NOMO-1 (cell line): Measurements from ENCODE around the gene ZNF226.
"Not testable (repeated sequence)": the region's sequence is repeated elsewhere in the genome, so short reads cannot be mapped to it uniquely, and the experiment has no call there.

Experiments
- DNase-seq, 2 experiments: peaks; one replicate each; lab custom pipeline; 2025; ENCODE audit not compliant: unreplicated experiment in 2 of 2; lab: John Stamatoyannopoulos, UW

The ZNF226 gene

DNA sequence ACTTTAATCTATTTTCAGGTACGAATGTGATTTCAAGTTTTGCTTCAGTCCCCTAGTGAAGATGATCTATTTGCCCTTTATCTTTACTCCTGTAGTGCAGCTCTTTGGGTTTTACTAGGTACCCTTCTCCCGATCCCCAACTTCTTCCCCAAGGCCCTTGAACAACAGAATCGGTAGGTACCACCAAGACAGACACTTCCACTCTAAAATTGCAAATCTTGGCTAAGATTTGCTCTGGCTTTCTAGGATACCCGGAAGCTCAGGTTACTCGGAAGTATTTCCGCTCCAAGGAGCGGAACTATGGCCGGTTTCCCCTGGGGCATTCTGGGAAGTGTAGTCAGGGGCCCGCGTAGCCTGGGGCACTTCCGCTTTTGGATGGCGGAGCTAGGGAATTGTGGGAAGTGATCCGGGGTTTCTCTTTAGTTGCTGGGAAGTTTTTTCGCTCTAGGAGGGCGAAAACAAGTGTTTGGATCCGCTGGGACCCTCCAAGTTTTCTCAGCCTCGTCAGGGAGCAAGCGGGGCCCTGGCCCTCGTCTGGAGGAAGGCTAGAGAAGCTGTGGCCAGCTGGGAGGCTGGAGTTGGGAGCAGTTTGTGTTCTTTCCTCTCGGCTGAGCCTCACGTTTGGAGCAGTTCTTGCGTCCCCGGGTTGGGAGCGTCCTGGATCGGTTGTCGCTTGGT, 42.4 kb downstream of the ZNF226 start:
- DNase-seq = peak; percentile 79 to 80

DNA sequence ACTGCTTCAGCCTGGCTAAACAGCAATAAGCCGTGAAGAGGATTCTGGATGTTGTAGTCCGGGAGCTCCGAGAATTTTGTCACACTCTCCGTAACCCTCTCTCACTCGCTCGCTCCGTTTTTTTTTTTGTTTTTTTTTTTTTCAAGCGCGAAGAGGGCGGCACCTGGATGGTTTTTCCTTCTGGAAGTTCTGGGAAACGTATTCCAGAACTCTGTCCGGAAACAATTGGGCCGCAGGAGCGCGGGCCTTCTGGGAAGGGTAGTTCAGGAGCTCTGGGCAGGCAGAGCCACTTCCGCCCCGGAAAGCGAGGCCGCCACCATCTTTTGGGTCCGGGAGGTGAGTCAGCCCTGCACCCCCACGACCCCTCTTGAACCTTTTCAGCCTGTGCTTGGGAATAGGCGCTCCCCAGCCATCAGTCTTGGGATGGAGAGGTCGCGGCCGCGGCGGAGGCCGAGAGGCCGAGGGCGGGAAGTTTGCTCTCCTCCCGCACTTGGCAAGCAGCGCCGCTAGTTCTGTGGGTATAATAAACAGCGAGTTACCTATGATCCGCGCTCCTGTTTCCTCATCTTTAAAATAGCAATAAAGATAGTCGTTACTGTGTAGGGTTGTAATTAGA, 47.5 kb downstream of the ZNF226 start, which contains the start of gene ZNF227:
ZNF227 (plus strand) TSS at position 283 of the 616 bp plus-strand sequence. CDS start 5,261 bp downstream, outside the sequence.
- DNase-seq = peak; percentile 75 to 86

DNA sequence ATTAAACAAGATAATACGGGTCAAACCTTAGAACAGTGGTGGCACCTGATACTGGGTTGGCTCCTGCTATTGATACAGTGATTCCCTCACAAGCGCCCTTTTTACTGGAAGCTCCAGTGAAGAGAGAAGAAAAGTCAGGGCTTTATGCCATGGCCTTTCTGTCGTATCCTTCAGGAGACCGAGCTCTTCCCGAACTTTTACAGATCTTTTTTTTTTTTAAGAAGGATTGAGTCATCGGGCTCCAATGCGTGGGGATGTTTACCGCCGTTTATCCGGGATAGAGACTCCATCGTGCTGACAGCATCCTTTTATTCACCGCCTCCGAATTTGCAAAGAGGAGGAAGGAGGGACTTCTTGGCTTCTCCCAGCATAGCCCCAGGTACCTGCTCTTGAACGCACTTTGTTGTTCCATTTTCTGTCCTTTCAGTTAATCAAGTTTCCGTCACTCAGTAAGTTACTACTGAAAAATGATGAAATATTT, 48.0 kb downstream of the ZNF226 start:
- no peak for DNase-seq

DNA sequence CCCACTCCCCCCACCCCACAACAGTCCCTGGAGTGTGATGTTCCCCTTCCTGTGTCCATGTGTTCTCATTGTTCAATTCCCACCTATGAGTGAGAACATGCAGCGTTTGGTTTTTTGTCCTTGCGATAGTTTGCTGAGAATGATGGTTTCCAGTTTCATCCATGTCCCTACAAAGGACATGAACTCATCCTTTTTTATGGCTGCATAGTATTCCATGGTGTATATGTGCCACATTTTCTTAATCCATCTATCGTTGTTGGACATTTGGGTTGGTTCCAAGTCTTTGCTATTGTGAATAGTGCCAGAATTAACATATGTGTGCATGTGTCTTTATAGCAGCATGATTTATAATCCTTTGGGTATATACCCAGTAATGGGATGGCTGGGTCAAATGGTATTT, 55.0 kb downstream of the ZNF226 start:
- DNase-seq = not testable (repeated sequence)

DNA sequence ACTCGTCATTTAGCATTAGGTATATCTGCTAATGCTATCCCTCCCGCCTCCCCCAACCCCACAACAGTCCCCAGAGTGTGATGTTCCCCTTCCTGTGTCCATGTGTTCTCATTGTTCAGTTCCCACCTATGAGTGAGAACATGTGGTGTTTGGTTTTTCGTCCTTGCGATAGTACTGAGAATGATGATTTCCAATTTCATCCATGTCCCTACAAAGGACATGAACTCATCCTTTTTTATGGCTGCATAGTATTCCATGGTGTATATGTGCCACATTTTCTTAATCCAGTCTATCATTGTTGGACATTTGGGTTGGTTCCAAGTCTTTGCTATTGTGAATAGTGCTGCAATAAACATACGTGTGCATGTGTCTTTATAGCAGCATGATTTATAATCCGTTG, 55.9 kb downstream of the ZNF226 start:
- DNase-seq = not testable (repeated sequence)

DNA sequence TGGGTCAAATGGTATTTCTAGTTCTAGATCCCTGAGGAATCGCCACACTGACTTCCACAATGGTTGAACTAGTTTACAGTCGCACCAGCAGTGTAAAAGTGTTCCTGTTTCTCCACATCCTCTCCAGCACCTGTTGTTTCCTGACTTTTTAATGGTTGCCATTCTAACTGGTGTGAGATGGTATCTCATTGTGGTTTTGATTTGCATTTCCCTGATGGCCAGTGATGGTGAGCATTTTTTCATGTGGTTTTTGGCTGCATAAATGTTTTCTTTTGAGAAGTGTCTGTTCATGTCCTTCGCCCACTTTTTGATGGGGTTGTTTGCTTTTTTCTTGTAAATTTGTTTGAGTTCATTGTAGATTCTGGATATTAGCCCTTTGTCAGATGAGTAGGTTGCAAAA, 56.4 kb downstream of the ZNF226 start:
- DNase-seq = not testable (repeated sequence)
